DND-41 (cell line): ENCODE data around the gene SARS2.

Source experiments
- ATAC-seq: fragments of 200-7000 bp; cut with Tn5 transposase; 3 replicates; pipeline ENCODE4 v1.9.1; 2021; ENCODE audit warnings: low read depth; ENCODE audit not compliant: insufficient read depth
- DNase-seq: peaks from one replicate; pipeline ENCODE4 v3.0.0-alpha.2; 2020
- H2AFZ ChIP-seq: 2 replicates; pipeline ENCODE4 v1.6.0; 2012; ENCODE audit warnings: low read depth, low read length
- H3K27ac ChIP-seq: 2 replicates; pipeline ENCODE4 v1.5.1; 2012; ENCODE audit warnings: low read length, inconsistent platforms
- H3K27me3 ChIP-seq: fragments of 200-600 bp; sonication (generic); 2 replicates; pipeline ENCODE4 v1.6.0; 2012; ENCODE audit warnings: low read length, mild to moderate bottlenecking, inconsistent platforms; ENCODE audit not compliant: insufficient read depth, poor library complexity
- H3K36me3 ChIP-seq: 2 replicates; pipeline ENCODE4 v1.5.1; 2012; ENCODE audit warnings: low read length, inconsistent platforms; ENCODE audit not compliant: insufficient read depth
- H3K4me1 ChIP-seq: 2 replicates; pipeline ENCODE4 v1.5.1; 2012; ENCODE audit warnings: mild to moderate bottlenecking, low read length; ENCODE audit not compliant: insufficient read depth
- H3K4me2 ChIP-seq: 2 replicates; pipeline ENCODE4 v1.6.0; 2012; ENCODE audit warnings: mild to moderate bottlenecking, moderate library complexity, low read length, inconsistent platforms; ENCODE audit not compliant: insufficient read depth
- H3K4me3 ChIP-seq, 2 experiments: fragments of 200-600 bp in 1 of 2; shearing (Covaris generic) in 1 of 2; 2 replicates each; pipeline ENCODE4 v1.5.1; 2012 to 2016; ENCODE audit warnings: inconsistent platforms in 2 of 2, low read length in 2 of 2, mild to moderate bottlenecking in 2 of 2, low read depth in 1 of 2, moderate library complexity in 1 of 2
- H3K79me2 ChIP-seq: 2 replicates; pipeline ENCODE4 v1.6.0; 2012; ENCODE audit warnings: low read length, inconsistent platforms; ENCODE audit not compliant: insufficient read depth
- H3K9ac ChIP-seq: 2 replicates; pipeline ENCODE4 v1.6.0; 2012; ENCODE audit warnings: low read depth, mild to moderate bottlenecking, inconsistent platforms, low read length, moderate library complexity
- H3K9me3 ChIP-seq: 2 replicates; pipeline ENCODE4 v1.5.1; 2012; ENCODE audit warnings: low read length, moderate library complexity, mild to moderate bottlenecking, inconsistent platforms; ENCODE audit not compliant: insufficient read depth, severe bottlenecking
- H4K20me1 ChIP-seq: 2 replicates; pipeline ENCODE4 v1.6.0; 2012; ENCODE audit warnings: low read length; ENCODE audit not compliant: insufficient read depth
- EZH2 ChIP-seq: IDR thresholded peaks from 3 replicates; pipeline ENCODE4 v1.6.1; 2012; ENCODE audit warnings: borderline replicate concordance, low read depth, mild to moderate bottlenecking, moderate library complexity, low read length, inconsistent platforms; ENCODE audit not compliant: severe bottlenecking
- TF ChIP-seq, protein P1 (sequence below): IDR thresholded peaks from 2 replicates; pipeline ENCODE4 v1.5.1; 2012; ENCODE audit warnings: borderline replicate concordance, low read length, moderate library complexity, mild to moderate bottlenecking; ENCODE audit not compliant: poor library complexity, severe bottlenecking; ENCODE audit errors: extremely low read depth

SARS2 gene

GRCh38 chr19:38924388-38924787 is 6.2 kb downstream of the SARS2 start:
- Histone ChIP-seq H3K9ac (no peak overlapping the region), H3K36me3 (peaks cover 45% of the 10 kb centered on the region), H3K27me3 (no peaks in the 10 kb centered on the region), H3K79me2 (peaks cover 18% of the 10 kb centered on the region), H3K27ac (no peak overlapping the region), H3K4me3 (no peak overlapping the region), H3K9me3 (no peaks in the 10 kb centered on the region), H4K20me1 (no peaks in the 10 kb centered on the region; the same call in 1 of the 2 replicates), H3K4me1 (peaks cover 6% of the 10 kb centered on the region), H2AFZ (no peak overlapping the region), H3K4me2 (no peak overlapping the region)
- no peak for DNase-seq
- TF ChIP-seq, protein P1, sequence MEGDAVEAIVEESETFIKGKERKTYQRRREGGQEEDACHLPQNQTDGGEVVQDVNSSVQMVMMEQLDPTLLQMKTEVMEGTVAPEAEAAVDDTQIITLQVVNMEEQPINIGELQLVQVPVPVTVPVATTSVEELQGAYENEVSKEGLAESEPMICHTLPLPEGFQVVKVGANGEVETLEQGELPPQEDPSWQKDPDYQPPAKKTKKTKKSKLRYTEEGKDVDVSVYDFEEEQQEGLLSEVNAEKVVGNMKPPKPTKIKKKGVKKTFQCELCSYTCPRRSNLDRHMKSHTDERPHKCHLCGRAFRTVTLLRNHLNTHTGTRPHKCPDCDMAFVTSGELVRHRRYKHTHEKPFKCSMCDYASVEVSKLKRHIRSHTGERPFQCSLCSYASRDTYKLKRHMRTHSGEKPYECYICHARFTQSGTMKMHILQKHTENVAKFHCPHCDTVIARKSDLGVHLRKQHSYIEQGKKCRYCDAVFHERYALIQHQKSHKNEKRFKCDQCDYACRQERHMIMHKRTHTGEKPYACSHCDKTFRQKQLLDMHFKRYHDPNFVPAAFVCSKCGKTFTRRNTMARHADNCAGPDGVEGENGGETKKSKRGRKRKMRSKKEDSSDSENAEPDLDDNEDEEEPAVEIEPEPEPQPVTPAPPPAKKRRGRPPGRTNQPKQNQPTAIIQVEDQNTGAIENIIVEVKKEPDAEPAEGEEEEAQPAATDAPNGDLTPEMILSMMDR, result no peak
- TF ChIP-seq EZH2, result no peak
- no peak for ATAC-seq

DNA sequence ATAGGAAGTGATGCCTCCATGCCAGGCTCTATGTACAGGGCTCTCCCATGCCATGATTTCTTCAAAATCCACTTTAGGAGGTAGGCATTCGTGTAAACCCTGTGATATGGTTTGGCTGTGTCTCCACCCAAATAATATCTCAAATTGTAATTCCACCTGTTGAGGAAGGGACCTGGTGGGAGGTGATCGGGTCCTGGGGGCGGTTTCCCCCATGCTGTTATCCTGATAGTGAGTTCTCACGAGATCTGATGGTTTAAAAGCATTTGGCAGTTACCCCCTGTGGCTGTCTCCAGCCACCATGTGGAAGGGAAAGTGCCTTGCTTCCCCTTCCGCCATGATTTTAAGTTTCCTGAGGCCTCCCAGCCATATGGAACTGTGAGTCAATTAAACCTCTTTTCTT is 8.1 kb downstream of the SARS2 start:
- Histone ChIP-seq H4K20me1 (no peaks in the 10 kb centered on the region; the same call in 1 of the 2 replicates), H3K4me2 (no peak overlapping the region), H3K27ac (no peak overlapping the region), H3K9me3 (no peaks in the 10 kb centered on the region), H3K4me3 (no peak overlapping the region), H3K36me3 (peaks cover 48% of the 10 kb centered on the region), H2AFZ (no peak overlapping the region), H3K79me2 (0 out of 2 replicates have a peak, but pooled peaks cover 2% of the 10 kb centered on the region), H3K9ac (no peak overlapping the region), H3K4me1 (no peaks in the 10 kb centered on the region), H3K27me3 (no peaks in the 10 kb centered on the region)
- DNase-seq (no peak), ATAC-seq (no peak)
- TF ChIP-seq, protein P1, result no peak
- TF ChIP-seq EZH2, result no peak

DNA sequence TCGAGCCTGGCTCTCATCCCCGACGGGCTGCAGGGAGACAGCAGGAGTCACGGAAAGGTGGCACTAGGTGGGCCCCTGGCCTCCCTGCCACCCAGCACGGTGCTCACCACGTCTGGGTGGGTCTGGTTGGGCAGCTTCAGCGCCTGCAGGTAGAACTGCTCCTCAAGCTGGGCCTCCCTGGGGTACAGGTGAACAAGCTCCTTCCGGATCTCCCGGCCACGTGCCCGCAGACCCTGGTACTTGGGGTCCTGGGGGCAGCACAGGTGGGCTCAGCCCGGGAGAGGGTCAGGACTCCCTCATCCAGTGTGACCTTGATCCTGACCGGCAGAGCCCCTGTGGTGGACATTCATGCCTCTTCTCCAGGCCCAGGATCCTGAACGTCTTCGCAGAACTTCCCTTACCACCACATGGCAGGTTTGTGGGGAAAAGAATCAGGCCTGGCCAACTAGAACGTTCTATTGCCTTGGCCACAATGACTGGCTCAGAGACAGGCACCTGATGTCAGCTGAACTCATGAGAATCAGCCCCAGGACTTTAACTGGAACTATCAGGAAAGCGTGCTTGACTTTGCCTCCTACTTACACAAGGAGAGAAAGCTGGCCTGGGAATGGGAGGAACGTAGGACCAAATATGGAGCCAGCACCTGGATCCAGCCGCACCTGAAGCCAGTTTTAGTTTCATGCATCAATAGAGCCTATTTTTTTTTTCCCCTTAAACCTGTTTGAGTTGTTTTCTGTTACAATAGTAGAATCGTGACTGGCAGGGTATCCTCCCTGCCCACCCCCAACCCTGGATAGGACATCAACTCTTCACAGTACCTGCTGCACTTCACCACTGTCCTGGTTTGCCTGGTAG is 8.9 kb downstream of the SARS2 start:
- Histone ChIP-seq H4K20me1 (no peaks in the 10 kb centered on the region; the same call in 1 of the 2 replicates), H3K4me1 (no peaks in the 10 kb centered on the region), H3K79me2 (no peaks in the 10 kb centered on the region), H3K27ac (no peak overlapping the region), H3K9ac (no peak overlapping the region), H3K9me3 (no peaks in the 10 kb centered on the region), H3K4me3 (no peak overlapping the region), H3K27me3 (no peaks in the 10 kb centered on the region), H2AFZ (no peak overlapping the region), H3K36me3 (peaks cover 50% of the 10 kb centered on the region), H3K4me2 (no peak overlapping the region)
- TF ChIP-seq EZH2, result no peak
- TF ChIP-seq, protein P1, result no peak
- DNase-seq (no peak), ATAC-seq (no peak)
